NCI-H146 treated with DMSO at 0.1 percent for 48 hours (cell line): Measurements from ENCODE around the gene COL13A1.

Experiments
- DNase-seq: peaks from one replicate; lab custom pipeline; 2025; ENCODE audit not compliant: unreplicated experiment; lab: John Stamatoyannopoulos, UW

COL13A1 gene

DNA sequence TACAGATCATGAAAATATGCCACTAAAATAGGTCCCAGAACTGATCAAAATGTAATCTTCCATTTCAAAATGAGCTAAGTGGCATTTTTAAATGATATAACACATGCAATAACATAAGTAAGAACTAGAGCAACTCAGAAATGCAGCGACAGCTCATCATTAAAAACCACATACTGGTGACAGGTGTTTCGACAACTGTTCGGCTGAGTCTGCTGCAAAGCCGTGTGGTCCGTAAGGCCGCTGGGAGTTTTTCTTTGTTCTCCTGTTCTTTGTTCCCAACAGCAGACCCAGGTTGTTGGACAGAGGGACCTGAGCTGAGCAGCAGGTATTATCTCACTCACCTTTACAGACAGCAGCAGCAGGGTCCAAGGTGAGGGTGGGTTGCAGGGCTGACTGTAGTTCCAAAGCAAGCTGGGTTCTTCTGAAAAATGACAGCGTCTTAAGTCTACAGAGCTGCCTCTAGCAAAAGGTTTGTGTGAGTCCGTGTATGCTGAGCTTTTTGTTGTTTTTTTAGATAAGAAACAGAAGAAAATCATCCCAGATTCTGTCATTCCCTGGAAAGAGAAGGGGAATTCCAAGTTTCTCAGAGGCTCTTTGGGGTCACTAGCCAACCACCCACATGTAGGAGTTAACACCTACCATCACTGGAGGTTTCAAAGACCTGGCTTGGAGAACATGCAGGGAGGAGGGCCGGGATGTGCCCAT is 205.6 kb downstream of the COL13A1 start:
- peak; percentile 39 for DNase-seq
